SK-N-SH (cell line): ENCODE measurements around the gene NME5. TPM values are rescaled to one million over a fixed set of nuclear protein-coding genes. Genes with fewer than 3 reads are reported as not detected.
A peak's percentile ranks its signal among the peaks of the same experiment; 100 is the strongest.

Experiments
- CTCF ChIA-PET: fragments of 300-600, 350-600 bp; formaldehyde crosslinking; extraction: SDS; loops from one replicate; lab custom pipeline; 2021; lab: Yijun Ruan, JAX
- POLR2A ChIA-PET: fragments of 350-600 bp; sonication (Branson Sonifier 250); formaldehyde crosslinking; extraction: SDS; loops from one replicate; lab custom pipeline; 2020; ENCODE audit warnings: antibody characterized with exemption, inconsistent platforms; lab: Yijun Ruan, JAX
- DNase-seq: peaks from one replicate; pipeline ENCODE4 v3.0.0; 2012
- H2AFZ ChIP-seq: fragments of 200-600 bp; sonication (generic); 2 replicates; pipeline ENCODE4 v1.8.1; 2016; ENCODE audit warnings: antibody characterized with exemption, mild to moderate bottlenecking, low read depth
- H3F3A ChIP-seq: fragments of 200-600 bp; sonication (generic); replicated peaks from 2 replicates; pipeline ENCODE3; 2016; ENCODE audit warnings: antibody characterized with exemption, mild to moderate bottlenecking; ENCODE audit not compliant: insufficient read depth
- H3K27ac ChIP-seq, 2 experiments: fragments of 200-500 bp in 1 of 2; fragments of 200-600 bp in 1 of 2; sonication (Bioruptor generic) in 1 of 2; sonication (generic), shearing (Covaris generic) in 1 of 2; 2 replicates each; pipeline versions ENCODE4 v1.5.1 to v1.6.1; 2014 to 2016; ENCODE audit warnings: low read depth in 2 of 2, inconsistent platforms in 1 of 2, low read length in 1 of 2, mild to moderate bottlenecking in 1 of 2, mixed read lengths in 1 of 2
- H3K27me3 ChIP-seq: fragments of 200-600 bp; sonication (generic), shearing (Covaris generic); 2 replicates; pipeline ENCODE4 v1.6.1; 2016; ENCODE audit warnings: mixed run types; ENCODE audit not compliant: insufficient read depth
- H3K36me3 ChIP-seq, 2 experiments: fragments of 200-500 bp in 1 of 2; fragments of 200-600 bp in 1 of 2; sonication (Bioruptor generic) in 1 of 2; sonication (generic) in 1 of 2; replicated peaks in 1 of 2; 2 replicates each; pipeline versions ENCODE3 to v1.5.1; 2014 to 2016; ENCODE audit warnings: low read length in 1 of 2, mild to moderate bottlenecking in 1 of 2; ENCODE audit not compliant: insufficient read depth in 2 of 2, control insufficient read depth in 1 of 2
- H3K4me1 ChIP-seq, 2 experiments: fragments of 200-500 bp in 1 of 2; fragments of 200-600 bp in 1 of 2; sonication (Bioruptor generic) in 1 of 2; sonication (generic), shearing (Covaris generic) in 1 of 2; 2 replicates each; pipeline versions ENCODE4 v1.5.1 to v1.6.1; 2014 to 2016; ENCODE audit warnings: low read depth in 1 of 2, low read length in 1 of 2, mixed run types in 1 of 2; ENCODE audit not compliant: insufficient read depth in 2 of 2, control insufficient read depth in 1 of 2
- H3K4me2 ChIP-seq: fragments of 200-600 bp; sonication (generic), shearing (Covaris generic); 2 replicates; pipeline ENCODE4 v1.6.1; 2017; ENCODE audit warnings: mixed run types
- H3K4me3 ChIP-seq, 2 experiments: fragments of 200-500 bp in 1 of 2; fragments of 200-600 bp in 1 of 2; sonication (Bioruptor generic) in 1 of 2; sonication (generic), shearing (Covaris generic) in 1 of 2; 2 replicates each; pipeline versions ENCODE4 v1.5.1 to v1.8.1; 2014 to 2016; ENCODE audit warnings: low read depth in 2 of 2, inconsistent platforms in 1 of 2, low read length in 1 of 2, mild to moderate bottlenecking in 1 of 2, mixed read lengths in 1 of 2, moderate library complexity in 1 of 2
- H3K79me2 ChIP-seq: fragments of 200-600 bp; sonication (generic); 2 replicates; pipeline ENCODE4 v1.8.1; 2017; ENCODE audit warnings: mild to moderate bottlenecking; ENCODE audit not compliant: insufficient read depth
- H3K9ac ChIP-seq: fragments of 200-600 bp; sonication (generic); 2 replicates; pipeline ENCODE4 v1.6.1; 2017; ENCODE audit warnings: mixed run types
- H3K9me2 ChIP-seq: fragments of 200-600 bp; sonication (generic); 2 replicates; pipeline ENCODE4 v1.6.1; 2017; ENCODE audit warnings: mixed run types
- H3K9me3 ChIP-seq: fragments of 200-600 bp; sonication (generic); 2 replicates; pipeline ENCODE4 v1.6.1; 2017; ENCODE audit warnings: mixed run types, mild to moderate bottlenecking, moderate library complexity
- H4K20me1 ChIP-seq: fragments of 200-600 bp; sonication (generic); 2 replicates; pipeline ENCODE4 v1.6.1; 2017; ENCODE audit warnings: mild to moderate bottlenecking, mixed run types; ENCODE audit not compliant: insufficient read depth
- ELF1 ChIP-seq: IDR thresholded peaks from 2 replicates; pipeline ENCODE4 v1.4.0; 2012
- EZH2phosphoT487 ChIP-seq: fragments of 200-600 bp; sonication (generic); IDR thresholded peaks from 2 replicates; pipeline ENCODE4 v1.6.1; 2017; ENCODE audit warnings: low read depth, mixed run types, mild to moderate bottlenecking, antibody characterized with exemption, moderate library complexity, borderline replicate concordance
- FOSL2 ChIP-seq: IDR thresholded peaks from 2 replicates; pipeline ENCODE4 v1.4.0; 2012; ENCODE audit warnings: low read depth, mild to moderate bottlenecking, moderate library complexity, borderline replicate concordance
- FOXJ3 ChIP-seq: sonication (generic); formaldehyde crosslinking; IDR thresholded peaks from 2 replicates; pipeline ENCODE4 v1.5.1; 2020; ENCODE audit warnings: mild to moderate bottlenecking, missing genetic modification reagents
- FOXM1 ChIP-seq: IDR thresholded peaks from 2 replicates; pipeline ENCODE4 v1.4.0; 2012; ENCODE audit warnings: low read depth, mild to moderate bottlenecking
- GATA2 ChIP-seq: sonication (generic); formaldehyde crosslinking; IDR thresholded peaks from 2 replicates; pipeline ENCODE4 v1.5.0; 2020; ENCODE audit warnings: mild to moderate bottlenecking, missing genetic modification reagents
- JUND ChIP-seq: IDR thresholded peaks from 2 replicates; pipeline ENCODE4 v1.4.0; 2012
- MXI1 ChIP-seq: IDR thresholded peaks from 2 replicates; pipeline ENCODE4 v1.6.1; 2012; ENCODE audit warnings: mild to moderate bottlenecking, low read depth, low read length, improper control_type of control experiment
- NRF1 ChIP-seq: IDR thresholded peaks from 2 replicates; pipeline ENCODE4 v1.6.1; 2012; ENCODE audit warnings: low read depth, mild to moderate bottlenecking, low read length
- POLR2AphosphoS5 ChIP-seq: IDR thresholded peaks from 2 replicates; pipeline ENCODE4 v1.6.1; 2012; ENCODE audit warnings: low read depth, low read length
- RCOR1 ChIP-seq: fragments of 150-350 bp; IDR thresholded peaks from 2 replicates; pipeline ENCODE4 v1.6.1; 2017; ENCODE audit warnings: antibody characterized with exemption, low read length
- RFX5 ChIP-seq: IDR thresholded peaks from 2 replicates; pipeline ENCODE4 v1.6.1; 2012; ENCODE audit warnings: mild to moderate bottlenecking, improper control_type of control experiment, low read length
- TCF12 ChIP-seq: IDR thresholded peaks from 2 replicates; pipeline ENCODE4 v1.4.0; 2012
- USF1 ChIP-seq: IDR thresholded peaks from 2 replicates; pipeline ENCODE4 v1.4.0; 2012; ENCODE audit warnings: low read depth, borderline replicate concordance
- ZBTB33 ChIP-seq: IDR thresholded peaks from 2 replicates; pipeline ENCODE4 v1.4.0; 2012; ENCODE audit warnings: low read depth, borderline replicate concordance
- WGBS: methylation state at CpG from one replicate; pipeline ENCODE4 v1.1.6; 2017; ENCODE audit warnings: low lambda C conversion rate; 5-methylcytosine and 5-hydroxymethylcytosine counted together
- polyA plus RNA-seq, 3 experiments: library from polyadenylated mRNA; depleted of rRNA; stranded (reverse); fragments of >200 nt; gene quantifications; 2 replicates each; pipeline ENCODE4 v1.2.3, GENCODE V29; 2012
- TF ChIP-seq, protein P1 (sequence below): IDR thresholded peaks from 2 replicates; pipeline ENCODE4 v1.4.0; 2012; ENCODE audit warnings: low read depth

Gene NME5
- polyA plus RNA-seq, 1 of the 3 experiments (the other 2 are of a cell fraction): 3.7 TPM

DNA sequence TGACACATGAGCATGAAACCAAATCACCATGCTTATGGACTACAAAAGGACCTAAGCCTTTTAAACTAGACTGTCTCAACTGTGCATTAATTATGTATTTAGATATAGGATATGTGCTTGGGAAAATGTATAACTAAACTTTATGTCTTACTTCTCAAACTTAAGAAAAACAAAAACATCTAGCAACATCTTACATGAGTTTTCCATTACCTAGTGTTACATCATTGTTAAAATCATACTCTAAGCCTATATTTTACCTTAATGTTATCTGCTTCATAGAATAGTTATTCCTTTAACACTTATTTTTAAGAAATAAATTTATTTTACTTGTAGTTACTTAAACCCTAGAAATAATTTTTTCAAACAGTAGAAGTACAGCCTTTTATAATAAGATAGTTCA lies 24.0 kb downstream of the NME5 start:
- Histone ChIP-seq H3K27ac (no peak overlapping the region), H4K20me1 (no peaks in the 10 kb centered on the region), H3K79me2 (no peaks in the 10 kb centered on the region), H3K9me3 (no peaks in the 10 kb centered on the region), H3F3A (peaks cover 7% of the 10 kb centered on the region), H3K4me3 (no peak overlapping the region), H3K4me1 (no peaks in the 10 kb centered on the region), H2AFZ (no peak overlapping the region), H3K4me2 (no peak overlapping the region), H3K9me2 (no peaks in the 10 kb centered on the region), H3K36me3 (no peaks in the 10 kb centered on the region), H3K9ac (no peak overlapping the region), H3K27me3 (no peaks in the 10 kb centered on the region)
- no peak for TF ChIP-seq TCF12
- no peak for TF ChIP-seq ELF1
- no peak for TF ChIP-seq NRF1
- no peak for TF ChIP-seq ZBTB33
- no peak for TF ChIP-seq MXI1
- no peak for TF ChIP-seq EZH2phosphoT487
- no peak for TF ChIP-seq USF1
- TF ChIP-seq RFX5: no peak
- no peak for TF ChIP-seq JUND
- TF ChIP-seq RCOR1: no peak
- TF ChIP-seq FOXJ3 (CRISPR knock-in tag): no peak
- TF ChIP-seq, protein P1, sequence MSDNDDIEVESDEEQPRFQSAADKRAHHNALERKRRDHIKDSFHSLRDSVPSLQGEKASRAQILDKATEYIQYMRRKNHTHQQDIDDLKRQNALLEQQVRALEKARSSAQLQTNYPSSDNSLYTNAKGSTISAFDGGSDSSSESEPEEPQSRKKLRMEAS: no peak
- TF ChIP-seq FOSL2: no peak
- TF ChIP-seq FOXM1: no peak
- TF ChIP-seq GATA2 (CRISPR knock-in tag): no peak
- ChIA-PET POLR2A (no interaction called here), CTCF (no interaction called here)
- no peak for DNase-seq

GRCh38 chr5:138111937-138112336 lies 27.3 kb downstream of the NME5 start:
- H3K9ac ChIP-seq: no peak overlapping the region
- 4% methylated on average over 1 of the region's 1 CpG for WGBS
- H3K9me3 ChIP-seq: no peaks in the 10 kb centered on the region
- H3K27ac ChIP-seq: no peak overlapping the region
- H3K79me2 ChIP-seq: no peaks in the 10 kb centered on the region
- POLR2A ChIA-PET: no interaction called here
- TF ChIP-seq POLR2AphosphoS5 (no peak), FOSL2 (peak; percentile 30; the same call in 1 of the 2 replicates)
- TF ChIP-seq, all 33 proteins: peak for 1
- no peak for DNase-seq
- no peak overlapping the region for H3K4me3 ChIP-seq
- CTCF ChIA-PET: interaction anchor here (1.2 to 4.5 kb wide), 5 partner anchors 21 to 76 kb away, joined by 3 to 18 read pairs (median 16); no protein-coding TSS in a partner anchor
- H3K9me2 ChIP-seq: no peaks in the 10 kb centered on the region
- H2AFZ ChIP-seq: peak overlapping the region; percentile 20; the same call in 1 of the 2 replicates
- H3K4me1 ChIP-seq: no peaks in the 10 kb centered on the region
- H3K4me2 ChIP-seq: 0 out of 2 replicates have a peak overlapping the region, but pooled peaks have one; percentile 27
- H3F3A ChIP-seq: peaks cover 14% of the 10 kb centered on the region
- H3K36me3 ChIP-seq: no peaks in the 10 kb centered on the region
- no peaks in the 10 kb centered on the region for H3K27me3 ChIP-seq
- no peaks in the 10 kb centered on the region for H4K20me1 ChIP-seq
